ENCODE data around the gene TKTL1. TPM values are rescaled to one million over a fixed set of nuclear protein-coding genes. Genes with fewer than 3 reads are reported as not detected.

TKTL1 gene
- total RNA-seq, 1 donor from 2014 or later = not detected

DNA sequence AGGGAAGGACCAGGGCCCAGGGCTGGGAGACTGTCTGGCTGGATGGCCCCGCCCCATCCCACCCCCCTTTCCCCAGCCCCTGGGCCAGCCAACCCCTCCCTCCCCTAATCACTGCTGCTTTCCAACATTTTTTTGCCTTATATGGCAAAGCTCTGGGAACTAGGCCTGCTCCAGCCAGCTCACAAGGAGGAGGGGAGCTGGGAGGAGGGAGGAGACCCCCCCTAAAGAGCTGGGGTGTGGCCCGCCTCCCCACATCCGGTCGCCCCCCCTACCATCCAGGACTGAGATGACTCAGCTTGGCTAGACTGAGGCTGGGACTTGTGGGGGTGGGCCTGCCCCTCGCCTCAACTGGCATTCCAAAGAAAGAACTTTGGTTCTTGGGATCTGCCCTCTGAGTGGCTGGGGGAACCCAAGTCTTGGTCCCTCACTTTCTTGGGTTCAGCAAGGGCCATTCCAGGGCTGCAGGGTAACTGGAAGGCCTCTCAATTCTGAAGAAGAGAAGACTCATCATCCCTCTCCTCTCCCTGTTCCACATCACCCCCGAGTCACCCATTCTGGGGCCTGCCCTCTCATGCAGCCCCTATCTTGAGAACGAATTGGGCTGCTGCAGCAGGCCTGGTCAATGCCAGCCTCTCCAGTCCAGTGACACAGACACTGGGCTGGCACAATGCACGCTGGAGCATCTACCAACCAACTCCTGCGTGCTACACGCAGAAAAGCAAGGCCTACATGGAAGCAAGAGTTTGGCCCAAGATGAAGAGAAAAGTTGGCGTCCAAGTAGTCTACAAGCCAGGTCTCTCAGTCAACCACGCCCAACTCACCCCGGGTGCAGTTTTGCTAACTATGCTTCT, 74.1 kb downstream of the TKTL1 start:
- Histone ChIP-seq H4K20me1 (ENCODE audit: low read depth) (peaks cover 47% of the 10 kb centered on the region), H3K27ac (peak overlapping the region; percentile 87), H3K27me3 (peaks cover 8% of the 10 kb centered on the region), H3K36me3 (no peaks in the 10 kb centered on the region), H3F3A (ENCODE audit: low read depth) (peaks cover 1% of the 10 kb centered on the region), H3K4me3 (peak overlapping the region; percentile 86), H3K9me3 (ENCODE audit: low read depth) (no peaks in the 10 kb centered on the region), H3K9ac (peak overlapping the region; percentile 77), H3K4me2 (peak overlapping the region; percentile 92), H3K4me1 (no peaks in the 10 kb centered on the region), H2AFZ (replicated peaks) (no peak overlapping the region), H3K79me2 (ENCODE audit: low read depth) (peaks cover 58% of the 10 kb centered on the region)
- peaks cover 13% of the 10 kb centered on the region for H3K9me3 Mint-ChIP-seq
- H3K36me3 Mint-ChIP-seq = peaks cover 2% of the 10 kb centered on the region
- TF ChIP-seq CTCF (IDR thresholded peaks at IDR 0.05) (no peak), EZH2 (IDR thresholded peaks at IDR 0.05) (no peak), EZH2phosphoT487 (IDR thresholded peaks at IDR 0.05) (no peak)
- H3K27ac Mint-ChIP-seq = peak overlapping the region; percentile 99
- H3K27me3 Mint-ChIP-seq (ENCODE audit: insufficient read depth, low read depth) = peaks cover 22% of the 10 kb centered on the region
- H3K4me1 Mint-ChIP-seq = peaks cover 4% of the 10 kb centered on the region
- peak overlapping the region; percentile 93 for H3K4me3 Mint-ChIP-seq
- DNase-seq (ENCODE audit: low spot score) = peak; percentile 89

DNA sequence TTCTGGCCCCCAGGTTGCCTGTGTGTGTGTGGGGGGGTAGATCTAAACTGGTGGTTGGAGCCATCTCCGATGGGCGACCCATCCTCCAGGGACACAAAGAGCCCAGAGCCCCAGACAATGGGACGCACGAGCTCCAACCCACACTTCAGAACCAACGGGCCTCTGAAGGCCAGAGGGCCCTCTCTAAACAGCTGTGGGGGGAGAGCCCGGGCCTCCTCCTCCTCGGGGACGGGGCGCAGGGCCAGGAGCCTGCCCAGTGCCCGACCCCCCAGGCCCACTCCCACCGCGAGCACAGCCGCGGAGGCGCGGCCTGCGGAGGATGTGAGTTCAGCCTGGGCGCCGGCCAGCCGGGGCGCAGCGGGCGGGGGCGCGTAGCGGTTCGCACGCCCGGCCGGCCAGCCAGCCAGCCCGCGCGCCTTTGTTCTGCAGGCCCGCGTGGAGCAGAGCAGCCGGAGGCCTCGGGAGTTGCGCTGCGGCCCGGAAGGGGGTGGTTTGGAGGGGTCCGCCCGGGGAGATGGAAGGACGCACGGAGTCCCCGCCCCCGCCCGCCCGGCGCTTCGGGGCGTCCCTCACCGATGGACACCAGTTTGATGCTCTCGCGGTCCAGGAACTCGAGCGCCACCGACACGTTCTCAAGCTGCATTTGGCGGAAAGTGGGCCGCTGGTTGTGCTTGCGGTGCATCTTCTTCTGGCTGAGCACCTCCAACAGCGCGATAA, 74.9 kb downstream of the TKTL1 start:
- Histone ChIP-seq H3K4me1 (no peaks in the 10 kb centered on the region), H3K36me3 (no peaks in the 10 kb centered on the region), H3K4me3 (peak overlapping the region; percentile 86), H4K20me1 (ENCODE audit: low read depth) (peaks cover 39% of the 10 kb centered on the region), H3K4me2 (peak overlapping the region; percentile 92), H3F3A (ENCODE audit: low read depth) (peaks cover 8% of the 10 kb centered on the region), H3K79me2 (ENCODE audit: low read depth) (peaks cover 57% of the 10 kb centered on the region), H3K27ac (peak overlapping the region; percentile 65), H3K27me3 (peaks cover 15% of the 10 kb centered on the region), H2AFZ (replicated peaks) (no peak overlapping the region), H3K9ac (peak overlapping the region; percentile 77), H3K9me3 (ENCODE audit: low read depth) (no peaks in the 10 kb centered on the region)
- peak overlapping the region; percentile 99 for H3K27ac Mint-ChIP-seq
- peak; percentile 50 for DNase-seq (ENCODE audit: low spot score)
- peak overlapping the region; percentile 93 for H3K4me3 Mint-ChIP-seq
- H3K4me1 Mint-ChIP-seq = peaks cover 4% of the 10 kb centered on the region
- no peaks in the 10 kb centered on the region for H3K36me3 Mint-ChIP-seq
- peaks cover 15% of the 10 kb centered on the region for H3K9me3 Mint-ChIP-seq
- peaks cover 21% of the 10 kb centered on the region for H3K27me3 Mint-ChIP-seq (ENCODE audit: insufficient read depth, low read depth)
- TF ChIP-seq CTCF (IDR thresholded peaks at IDR 0.05) = no peak
- no peak for TF ChIP-seq EZH2phosphoT487 (IDR thresholded peaks at IDR 0.05)
- TF ChIP-seq EZH2 (IDR thresholded peaks at IDR 0.05) = no peak

GRCh38 chrX:154371017-154371788, 75.6 kb downstream of the TKTL1 start:
- H3K4me2 ChIP-seq = peak overlapping the region; percentile 92
- no peaks in the 10 kb centered on the region for H3K36me3 Mint-ChIP-seq

More at GRCh38 chrX:154371017-154371788, 75.6 kb downstream of the TKTL1 start:
- Histone ChIP-seq H3K4me3 (peak overlapping the region; percentile 86), H3K79me2 (ENCODE audit: low read depth) (peaks cover 49% of the 10 kb centered on the region), H4K20me1 (ENCODE audit: low read depth) (peaks cover 33% of the 10 kb centered on the region), H3F3A (ENCODE audit: low read depth) (peaks cover 8% of the 10 kb centered on the region), H2AFZ (replicated peaks) (no peak overlapping the region), H3K36me3 (no peaks in the 10 kb centered on the region), H3K27me3 (peaks cover 16% of the 10 kb centered on the region), H3K4me1 (no peaks in the 10 kb centered on the region), H3K9me3 (ENCODE audit: low read depth) (no peaks in the 10 kb centered on the region), H3K27ac (peak overlapping the region; percentile 65), H3K9ac (peak overlapping the region; percentile 77)
- Mint-ChIP-seq H3K27ac (no peak overlapping the region), H3K27me3 (ENCODE audit: insufficient read depth, low read depth) (peaks cover 19% of the 10 kb centered on the region), H3K9me3 (peaks cover 13% of the 10 kb centered on the region), H3K4me3 (peak overlapping the region; percentile 88), H3K4me1 (peaks cover 4% of the 10 kb centered on the region)
- TF ChIP-seq EZH2 (IDR thresholded peaks at IDR 0.05) = no peak
- TF ChIP-seq EZH2phosphoT487 (IDR thresholded peaks at IDR 0.05) = no peak
- TF ChIP-seq CTCF (IDR thresholded peaks at IDR 0.05) = no peak
- DNase-seq (ENCODE audit: low spot score) = peak; percentile 93

All from neural progenitor cell (in vitro differentiated cells).